A549 (cell line): ENCODE results near the gene ADCY3.

Experiments
- CTCF ChIP-seq: fragments of >200 bp; sonication (Bioruptor Twin); formaldehyde crosslinking; IDR thresholded peaks from 3 replicates; pipeline ENCODE4 v1.5.1; 2016
- ESRRA ChIP-seq: fragments of 150-350 bp; IDR thresholded peaks from 2 replicates; pipeline ENCODE4 v1.6.1; 2014; ENCODE audit warnings: mild to moderate bottlenecking, low read length, borderline replicate concordance
- POLR2A ChIP-seq: IDR thresholded peaks from 2 replicates; pipeline ENCODE4 v1.6.1; 2012; ENCODE audit warnings: mild to moderate bottlenecking, low read length
- RAD21 ChIP-seq, 2 experiments: fragments of >200 bp in 1 of 2; sonication (Bioruptor Twin) in 1 of 2; formaldehyde crosslinking in 1 of 2; IDR thresholded peaks in 1 of 2; conservative IDR thresholded peaks in 1 of 2; 2 replicates in 1 of 2; 3 replicates in 1 of 2; pipeline ENCODE4 v1.6.1; 2012 to 2018; ENCODE audit warnings: inconsistent platforms in 1 of 2
- RARB ChIP-seq: fragments of 250-450 bp; sonication (Bioruptor Pico); IDR thresholded peaks from 2 replicates; pipeline ENCODE4 v1.8.0; 2021; ENCODE audit warnings: mild to moderate bottlenecking, moderate library complexity

- TF ChIP-seq POLR2A (no peak), RAD21 (conservative IDR thresholded peaks at IDR 0.05 in 1 of 2, IDR thresholded peaks at IDR 0.05 in 1 of 2) (no peak), CTCF (no peak), ESRRA (no peak), RARB (CRISPR knock-in tag) (no peak)
These were observed 87.5 kb downstream of the ADCY3 start for GRCh38 chr2:24832521-24832920.
